ENCODE data around the gene SLC43A1.
A peak's percentile ranks its signal among the peaks of the same experiment; 100 is the strongest.
"Not testable (repeated sequence)": the region's sequence is repeated elsewhere in the genome, so short reads cannot be mapped to it uniquely, and the experiment has no call there.

The SLC43A1 gene

DNA sequence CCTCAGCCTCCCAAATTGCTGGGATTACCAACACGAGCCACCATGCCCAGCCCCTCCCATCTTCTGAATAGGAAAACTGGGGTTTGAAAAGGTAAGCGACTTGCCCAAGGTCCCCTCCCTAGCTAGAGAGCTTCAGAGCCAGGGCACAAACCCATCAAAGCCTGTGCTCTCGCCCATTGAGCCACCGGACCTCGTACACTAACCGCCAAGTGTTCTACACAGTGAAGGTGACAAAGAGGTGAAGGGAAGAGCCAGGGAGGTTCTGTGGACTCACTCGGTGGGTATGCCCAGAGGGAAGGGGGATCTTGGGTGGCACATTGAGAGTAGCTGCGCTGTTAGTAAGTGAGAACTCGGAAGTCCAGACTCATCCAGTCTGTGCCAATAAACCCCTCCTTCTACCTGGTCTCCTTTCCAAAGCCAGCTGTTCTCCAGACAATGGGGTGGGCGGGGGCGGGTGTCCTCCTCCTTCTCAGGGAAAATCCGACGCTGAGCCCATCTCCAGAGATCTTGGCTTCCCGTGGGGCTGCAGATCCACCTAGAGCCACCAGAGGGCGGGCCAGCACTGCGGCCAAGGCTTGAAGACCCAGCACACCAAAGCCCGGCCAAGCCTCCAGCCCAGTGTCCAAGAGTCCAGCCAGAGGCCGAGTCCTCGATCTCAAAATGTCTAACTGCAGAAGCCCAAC lies 58.4 kb downstream of the SLC43A1 start:
- Mint-ChIP-seq H3K4me3 (peak overlapping the region; percentile 18), H3K27ac (no peak overlapping the region), H3K4me1 (peaks cover 31% of the 10 kb centered on the region), H3K9me3 (no peaks in the 10 kb centered on the region), H3K27me3 (peaks cover 34% of the 10 kb centered on the region), H3K36me3 (no peaks in the 10 kb centered on the region)
- ATAC-seq = peak; percentile 67

DNA sequence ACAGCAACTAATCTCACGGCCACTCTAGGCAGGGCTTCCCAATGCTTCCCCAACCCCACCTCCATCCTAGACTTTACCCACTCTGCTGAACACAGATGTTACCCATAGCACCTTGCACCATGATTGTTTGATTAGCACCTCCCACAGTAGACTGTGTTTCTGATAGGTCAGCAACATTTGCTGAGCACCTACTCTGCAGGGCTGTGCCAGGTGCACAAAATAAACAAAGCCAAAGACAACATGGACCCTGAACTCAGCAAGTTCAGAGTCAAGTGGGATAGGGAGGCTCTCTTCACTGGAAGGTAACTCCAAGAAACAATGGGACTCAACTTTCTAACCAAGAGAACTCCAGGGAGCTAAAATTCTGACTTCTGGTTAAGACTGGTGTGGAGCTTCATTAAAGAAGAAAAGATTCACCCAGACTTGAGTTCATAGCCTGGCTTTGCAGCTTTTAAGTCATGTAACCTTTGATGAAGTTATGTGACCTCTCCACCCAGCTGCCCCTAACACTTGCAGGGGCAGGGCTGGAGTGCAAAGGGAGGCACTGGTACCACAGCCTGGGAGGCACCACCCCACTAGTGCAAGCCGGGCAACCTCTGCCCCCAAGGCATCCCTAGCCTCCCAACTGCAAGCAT lies 61.8 kb downstream of the SLC43A1 start:
- Mint-ChIP-seq H3K27ac (no peak overlapping the region), H3K27me3 (peaks cover 23% of the 10 kb centered on the region), H3K36me3 (no peaks in the 10 kb centered on the region), H3K4me1 (peaks cover 16% of the 10 kb centered on the region), H3K4me3 (no peak overlapping the region), H3K9me3 (no peaks in the 10 kb centered on the region)
- no peak for ATAC-seq

DNA sequence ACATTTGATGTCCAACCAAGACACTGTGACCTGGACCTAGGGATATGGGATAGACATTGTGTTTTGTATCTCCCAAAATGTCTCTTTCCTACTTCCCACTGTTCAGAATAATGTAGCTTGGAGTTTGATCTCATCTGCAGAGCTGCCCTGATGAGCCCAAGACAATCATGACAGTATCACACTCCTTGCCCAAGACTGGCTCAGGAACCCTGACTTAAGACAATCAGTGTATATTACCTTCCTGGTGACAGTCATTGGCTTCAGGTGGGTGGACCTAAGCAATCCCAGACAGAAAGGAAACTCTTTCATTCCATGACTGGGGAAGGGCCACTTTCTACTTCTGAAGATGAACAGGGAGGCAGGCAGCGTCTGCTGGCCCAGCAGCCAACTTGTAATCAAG lies 69.4 kb downstream of the SLC43A1 start:
- no peak for ATAC-seq
- Mint-ChIP-seq H3K4me3 (no peak overlapping the region), H3K27ac (no peak overlapping the region), H3K9me3 (no peaks in the 10 kb centered on the region), H3K27me3 (peaks cover 62% of the 10 kb centered on the region), H3K4me1 (no peaks in the 10 kb centered on the region), H3K36me3 (no peaks in the 10 kb centered on the region)

DNA sequence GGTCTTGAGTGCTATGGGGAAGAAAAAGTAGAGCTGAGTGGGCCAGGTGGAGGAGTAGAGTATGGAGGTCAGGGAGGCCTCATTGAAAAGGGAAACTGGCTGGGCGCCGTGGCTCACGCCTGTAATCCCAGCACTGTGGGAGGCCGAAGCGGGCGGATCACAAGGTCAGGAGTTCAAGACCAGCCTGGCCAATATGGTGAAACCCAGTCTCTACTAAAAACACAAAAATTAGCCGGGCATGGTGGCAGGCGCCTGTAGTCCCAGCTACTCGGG lies 70.4 kb downstream of the SLC43A1 start:
- not testable (repeated sequence) for H3K9me3 Mint-ChIP-seq, H3K4me3 Mint-ChIP-seq, H3K36me3 Mint-ChIP-seq, H3K4me1 Mint-ChIP-seq, H3K27ac Mint-ChIP-seq, ATAC-seq
- peaks cover 62% of the 10 kb centered on the region for H3K27me3 Mint-ChIP-seq

DNA sequence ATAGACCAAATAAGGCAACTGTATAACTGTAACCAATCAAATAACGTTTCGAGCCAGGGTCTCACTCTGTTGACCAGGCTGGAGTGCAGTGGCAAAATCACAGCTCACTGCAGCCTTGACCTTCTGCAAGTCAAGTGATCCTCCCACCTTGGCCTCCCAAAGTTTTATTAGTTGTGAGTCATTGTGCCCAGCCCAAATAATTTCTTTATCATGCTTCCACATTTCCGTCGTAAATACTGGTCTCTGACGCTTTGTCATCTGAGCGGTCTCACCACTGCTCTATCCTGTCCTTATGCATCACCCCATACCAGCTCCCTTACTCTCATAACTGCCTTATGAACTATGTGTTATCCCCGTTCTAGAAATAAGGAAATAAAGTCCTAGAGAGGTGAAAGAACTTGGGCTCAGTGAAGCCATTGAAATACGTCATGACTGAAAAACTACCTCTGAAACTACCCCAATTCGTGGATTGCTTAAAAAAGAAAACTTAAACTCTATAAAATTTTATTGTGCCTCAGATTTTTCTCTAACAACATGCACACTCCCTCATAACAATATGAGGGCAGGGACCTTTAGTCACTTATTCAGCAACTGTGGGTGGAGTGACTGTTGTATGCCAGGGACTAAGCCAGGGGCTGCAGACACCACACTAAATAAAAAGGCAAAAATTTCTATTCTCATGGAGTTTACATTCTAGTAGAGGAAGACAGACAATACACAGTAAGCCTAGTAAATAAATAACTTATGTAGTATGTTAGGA lies 71.0 kb downstream of the SLC43A1 start:
- Mint-ChIP-seq H3K36me3 (no peaks in the 10 kb centered on the region), H3K9me3 (no peaks in the 10 kb centered on the region), H3K4me3 (no peak overlapping the region), H3K27me3 (peaks cover 56% of the 10 kb centered on the region), H3K4me1 (no peaks in the 10 kb centered on the region), H3K27ac (no peak overlapping the region)
- ATAC-seq = no peak

DNA sequence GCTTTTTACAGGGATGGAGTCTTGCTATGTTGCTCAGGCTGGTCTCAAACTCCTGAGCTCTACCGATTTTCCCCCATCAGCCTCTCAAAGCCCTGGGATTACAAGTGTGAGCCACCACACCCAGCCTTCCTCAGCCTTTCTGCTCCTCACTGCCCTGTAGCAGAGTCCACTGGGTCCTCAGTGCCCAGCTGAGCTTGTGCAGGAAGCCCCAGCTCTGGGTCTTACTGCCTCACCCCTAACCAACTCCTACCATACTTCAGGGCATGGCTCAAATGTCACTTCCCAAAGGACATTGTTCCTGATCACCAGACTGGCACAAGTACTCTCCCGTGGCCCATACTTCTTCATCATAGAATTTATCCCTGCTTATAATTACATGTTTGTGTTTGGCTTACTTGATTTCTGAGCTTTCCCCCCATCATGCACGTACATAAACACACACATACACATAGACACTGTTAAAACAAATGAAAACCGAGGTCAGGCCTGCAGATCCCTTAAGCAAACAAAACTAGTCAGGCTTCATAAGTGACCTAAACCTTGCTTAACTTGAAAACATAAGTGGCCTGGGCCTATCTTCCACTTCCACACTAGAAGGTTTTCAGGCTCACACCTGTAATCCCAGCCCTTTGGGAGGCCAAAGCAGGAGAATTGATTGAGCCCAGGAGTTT lies 74.6 kb downstream of the SLC43A1 start:
- no peaks in the 10 kb centered on the region for H3K36me3 Mint-ChIP-seq
- ATAC-seq = no peak
- H3K4me1 Mint-ChIP-seq = no peaks in the 10 kb centered on the region
- H3K27me3 Mint-ChIP-seq = peaks cover 25% of the 10 kb centered on the region
- no peak overlapping the region for H3K4me3 Mint-ChIP-seq
- H3K9me3 Mint-ChIP-seq = no peaks in the 10 kb centered on the region
- H3K27ac Mint-ChIP-seq = no peak overlapping the region

DNA sequence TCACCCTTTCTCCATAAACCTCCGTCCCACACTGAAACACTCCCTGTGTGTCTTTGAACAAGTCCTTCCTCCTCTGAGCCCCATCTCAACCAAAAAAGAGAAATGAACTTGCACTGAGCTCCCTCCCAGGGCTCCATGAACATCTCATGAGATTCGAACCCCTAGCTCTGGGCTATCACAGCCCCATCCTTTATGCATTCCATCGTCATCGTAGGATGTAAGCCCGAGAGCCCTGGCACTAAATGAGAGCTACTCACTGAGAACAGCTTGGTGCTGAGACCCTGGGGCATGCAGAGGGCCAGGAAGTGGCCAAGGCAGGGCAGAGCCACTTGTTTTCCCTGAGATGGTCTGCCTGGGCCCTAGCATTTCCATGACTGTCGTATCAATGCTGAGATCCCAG lies 75.7 kb downstream of the SLC43A1 start:
- Mint-ChIP-seq H3K9me3 (no peaks in the 10 kb centered on the region), H3K4me3 (no peak overlapping the region), H3K27ac (no peak overlapping the region), H3K27me3 (peaks cover 14% of the 10 kb centered on the region), H3K36me3 (no peaks in the 10 kb centered on the region), H3K4me1 (no peaks in the 10 kb centered on the region)
- no peak for ATAC-seq

DNA sequence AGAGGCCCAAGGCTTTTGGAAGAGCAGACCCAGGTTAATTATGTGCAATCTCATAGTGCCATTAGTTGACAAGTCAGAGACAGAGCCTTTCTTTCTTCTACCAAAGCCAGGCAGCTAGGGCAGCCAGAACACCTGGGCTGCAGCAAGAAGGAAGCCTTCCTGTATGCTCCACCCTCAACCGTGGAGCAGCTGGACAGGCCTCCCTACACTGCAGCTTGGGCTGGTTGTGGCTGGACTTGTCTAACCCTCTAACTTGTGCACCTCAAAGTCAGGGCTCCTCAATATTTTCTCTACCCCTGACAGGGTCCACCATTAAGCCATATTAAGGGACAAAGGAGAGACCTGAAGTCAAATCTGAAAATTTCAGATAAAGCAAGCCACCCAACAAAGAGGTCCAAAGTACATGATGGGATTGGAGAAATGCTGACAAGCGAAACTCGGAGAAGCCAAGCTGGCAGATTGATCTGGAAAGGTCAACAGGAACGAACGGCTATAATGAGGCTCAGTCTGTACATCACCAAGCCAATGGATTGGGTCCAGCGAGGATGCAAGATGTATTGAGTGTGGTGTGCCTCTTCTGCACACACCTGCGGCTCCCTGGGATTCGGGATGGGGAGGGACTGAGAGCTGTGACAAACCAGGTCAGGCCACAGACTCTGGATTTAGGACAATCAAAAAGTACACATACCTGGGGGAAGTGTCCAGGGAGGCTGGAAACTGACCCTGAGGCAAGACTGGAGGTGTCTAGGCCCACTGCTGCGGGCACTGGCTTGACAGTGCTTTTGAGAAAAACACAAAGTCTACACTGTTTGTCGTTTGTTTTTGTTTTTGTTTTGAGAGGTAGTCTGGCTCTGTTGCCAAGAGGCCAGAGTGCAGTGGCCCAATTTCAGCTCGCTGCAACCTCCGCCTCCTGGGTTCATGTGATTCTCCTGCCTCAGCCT lies 76.9 kb downstream of the SLC43A1 start:
- H3K36me3 Mint-ChIP-seq = no peaks in the 10 kb centered on the region
- no peaks in the 10 kb centered on the region for H3K4me1 Mint-ChIP-seq
- no peaks in the 10 kb centered on the region for H3K9me3 Mint-ChIP-seq
- H3K27ac Mint-ChIP-seq = no peak overlapping the region
- ATAC-seq = no peak
- H3K27me3 Mint-ChIP-seq = peaks cover 10% of the 10 kb centered on the region
- no peak overlapping the region for H3K4me3 Mint-ChIP-seq

DNA sequence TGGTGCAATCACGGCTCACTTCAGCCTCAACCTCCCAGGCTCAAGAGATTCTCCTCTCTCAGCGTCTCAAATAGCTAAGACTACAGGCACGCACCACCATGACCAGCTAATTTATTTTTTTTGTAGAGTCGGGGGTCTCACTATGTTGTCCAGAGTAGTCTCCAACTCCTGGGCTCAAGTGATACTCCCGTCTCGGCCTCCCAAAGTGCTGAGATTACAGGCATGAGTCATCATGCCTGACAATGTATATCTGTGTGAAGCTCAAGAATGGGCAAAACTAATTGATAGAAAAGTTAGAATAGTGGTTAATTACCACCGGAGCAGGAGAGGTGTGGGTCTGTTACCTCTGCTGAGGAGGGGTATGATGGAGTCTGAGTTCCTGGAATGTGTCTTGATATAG lies 79.5 kb downstream of the SLC43A1 start:
- no peak overlapping the region for H3K27ac Mint-ChIP-seq
- peaks cover 6% of the 10 kb centered on the region for H3K27me3 Mint-ChIP-seq
- no peaks in the 10 kb centered on the region for H3K36me3 Mint-ChIP-seq
- ATAC-seq = no peak
- no peaks in the 10 kb centered on the region for H3K9me3 Mint-ChIP-seq
- no peak overlapping the region for H3K4me3 Mint-ChIP-seq
- H3K4me1 Mint-ChIP-seq = peaks cover 10% of the 10 kb centered on the region

DNA sequence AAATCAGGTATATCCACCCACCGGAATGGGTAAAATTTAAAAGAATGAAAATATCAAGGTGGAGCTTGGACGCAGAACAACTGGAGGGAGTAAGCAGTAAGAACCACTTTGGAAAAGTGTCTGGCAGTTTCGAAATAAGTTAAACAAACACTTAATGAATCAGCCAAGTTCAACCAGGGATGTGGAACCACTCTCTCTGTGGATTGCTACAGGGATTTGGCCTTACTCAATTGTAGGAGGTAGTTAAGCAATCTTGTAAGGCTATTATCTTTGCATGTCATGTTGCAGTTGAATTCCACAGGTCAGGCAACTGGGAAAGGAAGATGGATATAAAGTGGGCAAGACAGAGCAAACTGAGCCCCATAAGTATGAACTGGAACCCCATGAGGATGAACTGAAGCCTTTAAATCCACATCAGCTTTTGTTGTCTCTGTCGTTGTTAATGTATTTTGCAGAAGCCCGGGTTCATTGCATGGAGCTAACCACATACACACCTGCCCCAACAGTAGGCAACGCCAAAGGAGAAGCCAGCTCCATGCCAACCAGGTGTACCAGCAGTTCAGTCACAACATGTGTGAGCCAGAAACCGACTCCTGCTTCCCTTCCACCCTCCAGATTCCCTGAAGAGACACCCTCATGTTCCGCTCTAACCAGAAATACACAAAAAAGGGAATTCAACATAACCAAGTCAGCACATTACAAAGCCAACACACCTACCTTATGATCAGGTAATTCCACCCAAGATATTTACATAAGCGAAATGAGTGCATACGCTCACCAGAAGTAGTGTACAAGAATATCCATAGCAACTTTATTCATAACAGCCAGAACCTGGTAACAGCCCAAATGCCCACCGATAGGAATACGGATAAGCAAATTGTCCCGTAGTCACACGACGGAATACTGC lies 80.6 kb downstream of the SLC43A1 start:
- Mint-ChIP-seq H3K4me3 (no peak overlapping the region), H3K9me3 (no peaks in the 10 kb centered on the region), H3K4me1 (peaks cover 10% of the 10 kb centered on the region), H3K36me3 (no peaks in the 10 kb centered on the region), H3K27me3 (no peaks in the 10 kb centered on the region), H3K27ac (no peak overlapping the region)
- no peak for ATAC-seq
